AG08395 (cell line): ENCODE data around the gene LRRC38.
"Not testable (repeated sequence)": the region's sequence is repeated elsewhere in the genome, so short reads cannot be mapped to it uniquely, and the experiment has no call there.

Experiments
- DNase-seq: peaks from one replicate; pipeline ENCODE4 v3.0.0; 2012; ENCODE audit warnings: mixed read lengths, low spot score

The LRRC38 gene

GRCh38 chr1:13462682-13463081, 51.1 kb downstream of the LRRC38 start:
- DNase-seq: no peak

- no peak for DNase-seq
Observed at GRCh38 chr1:13461977-13462376, 51.8 kb downstream of the LRRC38 start.

GRCh38 chr1:13456904-13457532, 56.8 kb downstream of the LRRC38 start:
- DNase-seq: no peak

GRCh38 chr1:13451399-13451965, 62.3 kb downstream of the LRRC38 start:
- no peak for DNase-seq

- no peak for DNase-seq
Observed at GRCh38 chr1:13450204-13450603, 63.6 kb downstream of the LRRC38 start.

- no peak for DNase-seq
Observed at GRCh38 chr1:13443335-13443979, 70.3 kb downstream of the LRRC38 start.

- not testable (repeated sequence) for DNase-seq
Observed at GRCh38 chr1:13439104-13439783, 74.6 kb downstream of the LRRC38 start.

GRCh38 chr1:13435458-13435857, 78.3 kb downstream of the LRRC38 start:
- DNase-seq: no peak

- DNase-seq: not testable (repeated sequence)
Observed at GRCh38 chr1:13433694-13434358, 80.0 kb downstream of the LRRC38 start.

GRCh38 chr1:13432251-13432650, 81.6 kb downstream of the LRRC38 start:
- DNase-seq: no peak

GRCh38 chr1:13430495-13430894, 83.3 kb downstream of the LRRC38 start:
- DNase-seq: no peak
